ENCODE data around the gene ZMIZ2.
A peak's percentile ranks its signal among the peaks of the same experiment; 100 is the strongest.
"Not testable (repeated sequence)": the region's sequence is repeated elsewhere in the genome, so short reads cannot be mapped to it uniquely, and the experiment has no call there.

ZMIZ2 gene

DNA sequence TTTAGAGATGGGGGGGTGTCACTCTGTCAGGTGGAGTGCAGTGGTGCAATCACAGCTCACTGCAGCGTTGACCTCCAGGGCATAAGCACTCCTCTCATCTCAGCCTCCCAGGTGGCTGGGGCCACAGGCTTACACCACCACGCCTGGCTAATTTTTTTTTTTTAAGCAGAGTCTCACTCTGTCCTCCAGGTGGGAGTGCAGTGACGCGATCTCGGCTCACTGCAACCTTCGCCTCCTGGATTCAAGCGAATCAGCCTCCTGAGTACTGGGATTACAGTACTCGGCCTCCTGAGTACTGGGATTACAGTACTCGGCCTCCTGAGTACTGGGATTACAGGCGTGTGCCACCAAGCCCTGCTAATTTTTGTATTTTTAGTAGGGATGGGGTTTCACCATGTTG is 24.2 kb downstream of the ZMIZ2 start:
- DNase-seq: no peak

DNA sequence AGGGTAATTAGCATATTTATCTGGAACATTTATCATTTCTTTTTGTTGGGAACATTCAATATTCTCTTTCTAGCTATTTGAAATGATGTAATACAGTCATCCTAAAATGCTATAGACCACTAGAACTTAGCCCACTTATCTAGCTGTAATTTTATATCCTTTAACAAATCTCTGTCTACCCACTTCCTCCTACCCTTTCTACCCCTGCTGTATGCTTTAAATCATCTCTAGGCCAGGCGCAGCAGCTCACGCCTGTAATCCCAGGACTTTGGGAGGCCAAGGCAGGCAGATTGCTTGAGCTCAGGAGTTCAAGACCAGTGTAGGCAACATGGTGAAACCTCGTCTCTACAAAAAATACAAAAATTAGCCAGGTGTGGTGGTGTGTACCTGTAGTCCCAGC is 25.8 kb downstream of the ZMIZ2 start:
- not testable (repeated sequence) for DNase-seq

DNA sequence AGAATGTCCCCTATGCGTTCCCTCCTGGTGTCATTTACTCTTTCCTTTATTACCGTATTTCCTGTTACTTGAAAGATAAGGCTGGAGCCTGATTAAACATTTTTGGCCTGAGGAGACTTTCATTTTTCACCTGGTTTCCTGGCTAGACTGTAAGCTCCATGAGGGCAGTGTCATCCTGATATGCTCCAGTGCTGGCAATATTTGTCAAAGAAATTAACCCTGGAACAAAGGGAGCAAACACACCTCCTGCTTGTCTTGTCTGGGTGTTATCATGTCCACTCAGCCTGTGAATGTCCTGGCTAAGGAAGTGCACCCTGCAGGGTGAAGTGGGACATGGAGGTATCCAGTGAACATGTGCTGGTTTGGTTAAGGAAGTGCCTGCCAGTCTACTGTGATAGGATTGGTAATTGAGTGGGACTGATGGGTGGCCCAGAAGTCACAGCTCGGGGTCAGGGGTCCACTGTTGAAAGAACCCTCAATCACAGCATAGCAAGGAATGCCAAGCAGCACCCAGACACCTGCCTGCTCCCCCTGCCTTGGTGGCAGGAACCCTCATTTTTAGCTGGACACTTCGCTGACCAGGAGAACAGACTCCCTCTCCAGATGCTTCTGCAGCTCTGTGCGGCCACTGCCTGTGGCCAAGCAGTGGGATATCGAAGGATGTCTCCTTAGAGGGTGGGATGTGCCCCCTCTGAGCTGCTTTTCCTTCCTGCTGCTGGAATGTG is 26.9 kb downstream of the ZMIZ2 start:
- DNase-seq: no peak

DNA sequence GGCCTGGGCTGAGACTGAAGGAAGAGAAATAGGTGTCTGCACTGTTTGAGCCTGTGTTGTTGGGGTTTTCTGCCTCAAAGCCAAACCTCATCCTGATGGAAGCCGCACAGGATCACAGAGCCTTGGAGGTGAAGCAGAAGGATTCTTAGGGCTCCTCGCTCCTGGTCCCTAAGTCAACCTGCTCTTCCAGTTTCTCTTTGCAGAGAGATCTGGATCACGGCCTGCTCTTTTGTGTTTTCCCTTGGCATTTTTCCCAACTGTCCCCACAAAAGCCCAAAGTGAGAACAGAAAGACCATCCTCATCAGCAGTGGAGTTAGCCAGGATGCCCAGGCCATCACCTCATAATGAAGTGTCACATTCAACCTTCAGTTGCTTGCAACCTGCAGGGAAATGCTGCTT is 27.6 kb downstream of the ZMIZ2 start:
- DNase-seq: no peak

DNA sequence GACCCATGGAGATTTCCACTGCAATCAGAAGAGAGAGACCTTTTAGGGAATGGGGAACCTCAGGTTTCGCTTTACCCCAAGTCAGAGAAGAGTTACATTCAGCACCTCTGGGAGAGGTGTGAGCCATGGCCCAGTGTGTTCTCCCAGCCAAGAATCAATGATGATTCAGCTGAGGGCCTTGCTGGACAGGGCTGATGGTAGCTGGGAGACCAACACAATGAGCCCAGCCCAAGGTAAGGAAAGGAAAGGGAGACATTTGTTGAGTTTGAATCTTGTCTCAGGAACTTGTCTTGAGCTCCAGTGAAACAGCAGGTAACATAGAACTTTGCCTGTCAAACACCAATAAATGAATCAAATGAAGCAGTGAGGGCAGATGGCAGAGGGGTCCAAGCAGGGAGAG is 33.8 kb downstream of the ZMIZ2 start:
- no peak for DNase-seq

DNA sequence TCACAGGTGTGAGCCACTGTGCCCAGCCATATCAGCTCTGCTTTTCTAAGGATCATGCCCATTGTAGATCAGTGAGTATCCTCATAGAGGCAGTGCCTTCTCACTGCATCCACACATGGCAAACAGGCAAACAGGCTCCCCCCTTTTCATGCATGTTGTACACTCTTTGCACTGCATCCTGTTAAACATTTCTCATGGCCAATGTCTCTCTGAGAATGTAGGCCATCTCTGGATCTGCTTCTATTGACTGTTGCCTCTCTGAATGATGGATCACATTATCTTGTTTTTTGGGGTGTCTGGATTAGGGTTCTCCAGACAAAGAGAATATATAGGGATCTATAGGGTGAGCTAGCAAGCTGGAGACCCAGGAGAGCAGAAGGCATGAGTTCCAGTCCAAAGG is 34.8 kb downstream of the ZMIZ2 start:
- DNase-seq: no peak

DNA sequence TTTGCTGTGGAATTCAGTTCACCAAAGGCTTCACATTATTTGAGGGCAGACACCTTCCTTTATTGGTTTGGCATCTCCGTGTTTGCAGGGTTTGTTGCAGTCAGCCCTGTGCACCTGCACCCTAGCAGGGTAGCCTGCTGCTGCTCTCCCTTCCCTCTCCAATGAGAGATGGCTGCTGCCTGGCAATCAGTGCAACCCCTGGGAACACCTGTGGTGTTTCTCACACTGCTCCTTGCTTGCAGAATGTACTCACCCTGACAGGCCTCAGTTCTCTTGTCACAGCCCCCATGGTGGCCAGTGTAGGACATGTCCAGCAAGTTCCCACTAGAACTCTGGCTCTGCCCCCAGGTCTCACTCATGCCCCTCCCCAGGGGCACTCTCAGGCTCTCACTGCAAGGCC is 35.7 kb downstream of the ZMIZ2 start:
- DNase-seq: no peak

DNA sequence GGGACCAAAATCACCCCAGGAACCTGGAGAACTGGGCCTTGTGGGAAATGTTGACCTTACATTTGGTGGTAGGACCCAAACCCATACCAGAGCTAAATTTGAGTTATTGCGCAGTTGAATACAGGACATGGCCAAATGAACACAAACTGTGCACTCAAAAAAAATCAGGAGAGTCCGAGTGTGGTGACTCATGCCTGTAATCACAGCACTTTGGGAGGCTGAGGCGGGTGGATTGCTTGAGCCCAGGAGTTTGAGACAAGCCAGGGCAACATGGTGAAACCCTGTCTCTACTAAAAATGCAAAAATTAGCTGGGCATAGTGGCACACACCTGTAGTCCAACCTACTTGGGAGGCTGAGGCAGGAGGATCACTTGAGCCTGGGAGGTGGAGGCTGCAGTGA is 36.6 kb downstream of the ZMIZ2 start:
- not testable (repeated sequence) for DNase-seq

DNA sequence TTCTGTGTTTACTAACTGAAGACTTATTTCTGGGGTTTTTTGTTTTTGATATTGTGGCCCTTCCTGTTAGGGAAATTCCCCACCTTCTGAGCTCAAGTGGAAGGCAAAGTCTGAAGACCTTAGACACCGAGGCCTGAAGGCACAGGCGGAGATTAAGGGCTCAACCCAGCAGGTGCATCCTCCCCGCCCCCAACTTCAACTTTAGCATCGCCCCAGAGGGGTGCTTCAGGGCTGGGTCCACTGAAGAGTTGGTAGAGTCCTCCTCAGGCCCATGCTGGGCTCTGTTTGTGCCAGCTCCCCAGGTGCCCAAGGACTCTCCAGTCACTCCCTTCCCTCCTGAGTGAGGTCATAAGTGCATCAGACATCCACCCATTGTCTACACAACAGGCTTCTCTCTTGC is 38.4 kb downstream of the ZMIZ2 start:
- no peak for DNase-seq

DNA sequence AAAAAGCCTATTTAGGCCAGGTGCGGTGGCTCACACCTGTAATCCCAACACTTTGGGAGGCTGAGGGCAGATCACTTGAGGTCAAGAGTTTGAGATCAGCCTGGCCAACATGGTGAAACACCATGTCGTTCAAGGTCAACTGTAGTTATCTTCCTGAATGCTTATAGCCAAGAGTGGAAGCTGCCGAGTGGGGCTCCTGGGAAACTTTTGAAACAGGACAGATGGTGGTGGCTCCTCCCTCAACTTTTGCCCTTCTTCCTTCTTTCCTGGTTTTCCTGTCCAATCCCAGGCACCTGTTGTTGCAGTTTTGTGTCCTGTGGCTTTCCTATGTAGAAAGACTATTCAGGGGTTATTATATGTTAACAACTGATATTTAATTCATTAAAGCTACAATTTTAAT is 39.1 kb downstream of the ZMIZ2 start:
- no peak for DNase-seq

DNA sequence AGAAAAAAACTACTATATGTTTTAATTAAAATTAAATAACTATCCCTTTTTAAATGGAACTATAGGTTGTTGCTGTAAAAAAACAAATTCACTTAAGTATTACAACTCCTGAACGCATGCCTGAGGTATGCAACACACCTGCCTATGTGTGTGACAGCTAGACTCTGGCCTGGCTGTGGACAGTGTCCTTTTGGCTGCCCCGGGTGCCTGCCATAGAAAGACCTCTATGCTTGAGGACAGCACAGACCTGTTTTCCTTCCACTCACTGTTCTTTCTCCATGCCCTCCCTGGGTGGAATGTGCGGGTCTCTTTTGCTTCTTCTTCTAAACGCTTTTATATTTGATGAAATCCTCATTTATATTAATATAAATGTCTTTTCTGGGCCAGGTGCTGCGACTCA is 41.3 kb downstream of the ZMIZ2 start:
- no peak for DNase-seq

DNA sequence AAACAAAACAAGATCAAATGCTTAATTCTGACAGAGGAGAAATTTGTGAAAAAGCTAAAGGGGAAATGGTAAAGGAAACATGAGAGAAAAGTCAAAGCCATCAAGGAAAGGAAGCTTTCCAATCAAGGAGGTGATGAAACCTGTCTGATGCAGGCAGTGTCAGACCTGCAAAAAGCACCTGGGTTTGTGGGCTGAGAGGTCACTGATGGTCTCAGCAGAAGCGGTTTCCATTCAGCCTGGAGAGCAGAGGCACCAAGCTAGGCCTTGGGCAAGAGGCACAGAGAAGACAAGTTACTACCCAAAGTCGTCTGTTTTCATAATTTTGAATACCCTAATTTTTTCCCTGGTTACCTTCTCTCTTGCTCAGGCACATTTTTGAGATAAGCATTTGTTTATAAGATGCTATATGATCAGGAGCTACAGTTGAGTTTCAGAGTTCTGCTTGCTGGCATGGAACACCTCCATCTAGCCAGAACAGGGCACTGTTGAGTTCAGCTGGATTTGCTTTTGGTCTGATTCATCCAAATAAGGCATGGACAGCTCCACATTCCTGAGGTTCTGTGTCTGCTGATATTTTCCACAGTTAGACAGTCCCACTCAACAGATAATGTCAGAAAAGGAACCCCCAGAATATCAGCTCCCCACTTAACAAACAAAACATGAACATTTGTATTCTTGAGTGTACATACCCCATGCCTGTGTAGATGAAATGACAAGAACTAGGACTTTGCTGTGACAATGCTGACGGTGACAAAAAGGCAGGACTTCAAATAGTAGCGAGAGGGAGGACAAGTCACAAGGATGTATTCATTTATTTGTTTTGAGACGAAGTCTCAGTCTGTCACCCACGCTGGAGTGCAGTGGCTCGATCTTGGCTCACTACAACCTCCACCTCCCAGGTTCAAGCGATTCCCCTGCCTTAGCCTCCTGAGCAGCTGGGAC is 42.9 kb downstream of the ZMIZ2 start:
- DNase-seq: no peak

DNA sequence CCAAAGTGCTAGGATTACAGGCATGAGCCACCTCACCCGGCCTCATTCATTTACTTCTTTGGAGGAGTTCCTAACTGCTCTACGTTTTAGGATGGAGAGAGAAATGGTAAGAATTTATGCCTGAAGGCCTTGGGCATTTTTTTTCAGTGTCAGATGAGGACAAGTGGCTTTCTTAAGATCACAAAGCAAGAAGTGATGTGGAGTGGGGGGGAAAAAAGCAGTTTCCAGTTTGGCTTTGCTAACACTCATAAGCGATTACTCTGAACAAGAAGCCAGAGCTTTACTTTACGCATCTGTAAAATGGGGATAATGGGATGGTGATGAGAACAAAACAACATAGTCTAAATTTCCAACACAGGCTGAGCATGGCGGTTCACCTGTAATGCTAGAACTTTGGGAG is 45.3 kb downstream of the ZMIZ2 start:
- no peak for DNase-seq

DNA sequence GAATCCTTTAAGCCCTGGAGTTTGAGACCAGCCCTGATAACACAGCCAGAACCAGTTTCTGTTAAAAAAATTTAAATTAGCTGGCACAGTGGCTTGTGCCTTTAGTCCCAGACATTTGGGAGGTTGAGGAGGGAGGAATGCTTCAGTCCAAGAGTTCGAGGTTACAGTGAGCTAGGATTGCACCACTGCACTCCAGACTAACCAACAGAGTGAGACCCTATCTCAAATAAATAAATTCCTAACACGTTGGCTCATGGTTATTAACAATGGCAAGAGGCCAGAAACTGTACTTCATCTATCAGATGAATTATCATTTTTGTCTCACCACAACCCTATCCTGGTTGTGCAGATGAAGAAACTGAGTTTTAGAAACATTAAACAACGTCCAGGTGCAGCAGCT is 45.7 kb downstream of the ZMIZ2 start:
- no peak for DNase-seq

DNA sequence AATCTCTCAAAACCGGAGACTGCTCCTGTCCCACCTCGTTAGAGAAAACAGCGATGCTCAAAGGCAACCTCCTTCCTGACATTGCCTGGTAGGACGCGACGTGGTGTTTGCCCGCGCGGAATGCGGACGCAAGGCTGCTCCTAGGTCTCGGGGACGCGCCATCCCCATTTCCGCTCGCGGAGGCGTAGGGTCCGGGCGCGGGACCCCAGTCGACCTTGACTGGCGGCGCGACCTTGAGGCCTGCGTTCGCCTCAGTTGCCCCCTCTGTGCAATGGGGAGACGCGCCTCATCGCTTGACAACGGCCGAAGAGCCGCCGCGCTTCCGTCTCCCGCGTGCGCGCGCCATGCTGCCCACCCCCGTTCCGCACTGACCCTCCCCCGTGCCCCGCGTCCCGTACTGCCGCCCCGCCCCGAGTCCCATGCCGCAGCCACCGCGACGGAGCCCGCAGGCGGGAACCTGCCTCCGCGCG is 47.4 kb downstream of the ZMIZ2 start:
- no peak for DNase-seq

DNA sequence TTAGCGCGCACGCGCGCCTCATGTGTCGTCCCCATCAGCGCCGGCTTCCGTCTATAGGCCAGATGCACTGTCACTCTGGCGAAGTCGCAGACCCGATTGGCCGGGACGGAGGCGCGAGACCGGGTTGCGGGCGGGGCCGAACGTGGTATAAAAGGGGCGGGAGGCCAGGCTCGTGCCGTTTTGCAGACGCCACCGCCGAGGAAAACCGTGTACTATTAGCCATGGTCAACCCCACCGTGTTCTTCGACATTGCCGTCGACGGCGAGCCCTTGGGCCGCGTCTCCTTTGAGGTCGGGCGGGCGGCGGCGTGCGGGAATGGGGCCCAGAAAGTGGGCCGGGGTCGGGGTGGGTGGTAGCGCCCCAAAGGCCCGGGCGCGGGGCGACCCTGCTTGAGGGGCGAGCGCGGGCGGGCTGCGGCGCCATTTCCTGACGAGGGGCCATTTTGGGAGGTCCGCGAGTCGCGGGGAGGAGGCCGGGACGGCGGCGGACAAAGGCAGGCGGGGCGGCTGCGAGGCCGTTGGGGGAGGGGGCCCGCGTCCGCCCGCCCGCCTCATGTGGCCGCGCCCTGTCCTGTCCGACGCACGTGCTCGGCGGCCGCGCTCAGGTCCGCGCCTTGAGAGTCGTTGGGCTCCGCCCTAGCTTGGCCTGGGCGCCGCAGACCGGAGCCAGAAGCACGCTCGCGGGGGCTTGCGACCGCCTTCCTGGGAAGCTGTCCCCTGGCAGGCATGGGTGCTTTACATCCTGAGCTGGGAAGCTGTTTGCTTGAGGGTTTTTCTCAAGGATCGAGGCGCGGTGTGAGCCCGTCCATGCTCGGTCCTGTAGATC is 48.1 kb downstream of the ZMIZ2 start, which contains the start of gene PPIA:
Gene PPIA (plus strand): TSS at position 178 of the 825 bp plus-strand sequence. CDS start 44 bp downstream, at position 222.
- DNase-seq: peak; percentile 99

DNA sequence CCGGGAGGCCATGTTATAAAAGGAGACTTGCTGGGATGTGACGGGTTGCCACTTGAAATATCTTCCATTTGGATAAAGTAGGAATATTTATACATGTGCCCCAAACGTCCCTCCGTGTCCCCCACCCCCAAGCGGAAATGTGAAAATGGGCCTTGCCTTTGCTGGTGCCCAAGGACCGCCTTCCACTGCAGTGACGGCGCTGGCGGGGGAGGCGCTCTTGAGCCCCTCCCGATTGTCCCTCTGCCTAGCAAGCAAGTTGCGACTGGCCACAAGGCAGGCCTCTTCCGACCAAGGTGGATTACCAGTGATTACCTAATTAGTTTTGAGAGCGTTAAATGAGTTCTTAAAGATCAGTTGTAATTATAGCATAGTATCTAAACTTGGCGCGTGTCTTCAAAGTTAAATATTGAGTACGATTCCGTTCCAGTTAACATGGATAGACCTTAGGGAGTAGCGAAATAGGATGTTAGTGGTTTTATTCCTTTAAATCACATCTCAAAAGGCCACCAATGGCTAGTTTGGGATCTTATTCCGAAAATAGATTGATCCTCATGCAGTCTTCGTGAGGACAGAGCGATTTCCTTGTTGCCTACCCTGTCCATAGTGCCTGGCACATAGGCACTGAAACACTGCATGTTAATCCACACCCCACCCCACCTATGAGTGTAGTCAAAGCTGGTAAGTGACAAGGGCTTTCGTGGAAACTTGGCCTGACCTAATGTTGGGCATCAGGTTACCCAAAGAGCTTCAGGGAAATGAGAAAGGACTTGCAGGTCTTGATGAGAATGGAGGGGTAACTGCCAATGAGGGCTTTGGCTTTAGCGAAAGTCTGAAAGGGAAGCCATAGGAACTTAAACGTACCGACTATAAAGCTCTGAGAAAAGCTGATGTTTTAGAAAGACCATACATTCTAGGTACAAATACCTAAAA is 48.9 kb downstream of the ZMIZ2 start:
- DNase-seq: peak; percentile 84

DNA sequence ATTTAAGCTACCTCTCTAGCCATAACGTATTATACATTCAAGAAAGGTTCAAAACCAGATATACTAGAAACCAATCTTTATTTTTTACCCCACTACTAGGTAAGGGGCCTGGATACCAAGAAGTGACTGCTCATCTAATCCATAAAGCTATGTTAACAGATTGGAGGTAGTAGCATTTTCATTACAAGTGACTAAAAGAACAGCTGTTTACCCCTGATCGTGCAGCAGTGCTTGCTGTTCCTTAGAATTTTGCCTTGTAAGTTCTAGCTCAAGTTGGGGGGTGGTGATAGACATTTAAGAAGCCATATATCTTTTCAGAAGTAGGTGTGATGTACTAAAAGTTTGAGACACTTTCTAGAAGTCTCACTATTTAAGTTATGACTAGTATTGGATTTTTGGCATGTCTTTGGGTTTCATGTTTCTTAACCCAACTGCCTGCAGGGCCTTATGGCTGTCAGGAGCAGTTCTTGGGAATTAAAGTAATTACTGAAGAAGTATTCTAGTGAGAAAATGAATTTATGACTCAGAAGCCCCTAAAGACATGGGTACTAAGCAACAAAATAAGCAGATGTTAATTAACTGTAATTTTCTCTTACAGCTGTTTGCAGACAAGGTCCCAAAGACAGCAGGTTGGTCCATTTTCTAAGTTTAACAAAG is 50.1 kb downstream of the ZMIZ2 start:
- DNase-seq: no peak

DNA sequence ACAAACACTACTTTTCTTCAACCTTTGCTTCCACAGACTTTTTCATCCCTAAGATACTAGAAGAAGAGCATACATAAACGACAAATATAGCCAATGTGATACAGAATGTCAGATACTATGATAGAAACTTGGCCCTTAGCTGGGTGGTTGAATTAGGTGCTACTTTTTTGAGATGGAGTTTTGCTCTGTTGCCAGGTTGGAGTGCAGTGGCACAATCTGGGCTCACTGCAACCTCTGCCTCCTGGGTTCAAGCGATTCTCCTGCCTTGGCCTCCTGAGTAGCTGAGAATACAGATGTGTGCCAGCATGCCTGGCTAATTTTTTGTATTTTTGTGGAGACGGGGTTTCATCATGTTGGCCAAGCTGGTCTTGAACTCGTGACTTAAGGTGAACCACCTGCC is 51.3 kb downstream of the ZMIZ2 start:
- DNase-seq: no peak

DNA sequence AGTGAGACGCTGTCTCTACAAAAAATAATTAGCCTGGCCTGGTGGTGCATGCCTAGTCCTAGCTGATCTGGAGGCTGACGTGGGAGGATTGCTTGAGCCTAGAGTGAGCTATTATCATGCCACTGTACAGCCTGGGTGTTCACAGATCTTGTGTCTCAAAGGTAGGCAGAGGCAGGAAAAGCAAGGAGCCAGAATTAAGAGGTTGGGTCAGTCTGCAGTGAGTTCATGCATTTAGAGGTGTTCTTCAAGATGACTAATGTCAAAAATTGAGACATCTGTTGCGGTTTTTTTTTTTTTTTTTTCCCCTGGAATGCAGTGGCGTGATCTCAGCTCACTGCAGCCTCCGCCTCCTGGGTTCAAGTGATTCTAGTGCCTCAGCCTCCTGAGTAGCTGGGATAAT is 53.2 kb downstream of the ZMIZ2 start:
- no peak for DNase-seq

DNA sequence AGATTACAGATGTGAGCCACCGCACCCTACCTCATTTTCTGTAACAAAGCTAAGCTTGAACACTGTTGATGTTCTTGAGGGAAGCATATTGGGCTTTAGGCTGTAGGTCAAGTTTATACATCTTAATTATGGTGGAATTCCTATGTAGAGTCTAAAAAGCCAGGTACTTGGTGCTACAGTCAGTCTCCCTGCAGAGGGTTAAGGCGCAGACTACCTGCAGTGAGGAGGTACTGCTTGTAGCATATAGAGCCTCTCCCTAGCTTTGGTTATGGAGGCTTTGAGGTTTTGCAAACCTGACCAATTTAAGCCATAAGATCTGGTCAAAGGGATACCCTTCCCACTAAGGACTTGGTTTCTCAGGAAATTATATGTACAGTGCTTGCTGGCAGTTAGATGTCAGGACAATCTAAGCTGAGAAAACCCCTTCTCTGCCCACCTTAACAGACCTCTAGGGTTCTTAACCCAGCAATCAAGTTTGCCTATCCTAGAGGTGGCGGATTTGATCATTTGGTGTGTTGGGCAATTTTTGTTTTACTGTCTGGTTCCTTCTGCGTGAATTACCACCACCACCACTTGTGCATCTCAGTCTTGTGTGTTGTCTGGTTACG is 53.9 kb downstream of the ZMIZ2 start:
- no peak for DNase-seq
